OCI-LY1 (cell line): ENCODE results near the gene SLC19A1.
A peak's percentile ranks its signal among the peaks of the same experiment; 100 is the strongest.

Experiments used
- H2AFZ ChIP-seq: fragments of 200-600 bp; sonication (generic), shearing (Covaris generic); 2 replicates; pipeline ENCODE4 v1.6.0; 2014; ENCODE audit warnings: antibody characterized with exemption, mild to moderate bottlenecking, low read length
- H3F3A ChIP-seq: fragments of 200-600 bp; sonication (generic), shearing (Covaris generic); 2 replicates; pipeline ENCODE4 v1.6.0; 2014; ENCODE audit warnings: mild to moderate bottlenecking, antibody characterized with exemption, low read length, moderate library complexity; ENCODE audit not compliant: insufficient read depth
- H3K27ac ChIP-seq: fragments of 200-600 bp; sonication (generic); 2 replicates; pipeline ENCODE4 v1.5.1; 2014; ENCODE audit warnings: low read length, mixed run types, mild to moderate bottlenecking, low read depth; ENCODE audit not compliant: poor library complexity, severe bottlenecking
- H3K27me3 ChIP-seq: fragments of 200-600 bp; sonication (generic); 2 replicates; pipeline ENCODE4 v1.6.0; 2014; ENCODE audit warnings: antibody characterized with exemption, mild to moderate bottlenecking, low read length, moderate library complexity; ENCODE audit not compliant: insufficient read depth
- H3K36me3 ChIP-seq: fragments of 200-600 bp; sonication (generic); 2 replicates; pipeline ENCODE4 v1.6.1; 2014; ENCODE audit warnings: mild to moderate bottlenecking, antibody characterized with exemption, low read length, moderate library complexity, mixed read lengths; ENCODE audit not compliant: insufficient read depth
- H3K4me1 ChIP-seq: fragments of 200-600 bp; sonication (generic); 2 replicates; pipeline ENCODE4 v1.5.1; 2014; ENCODE audit warnings: mild to moderate bottlenecking, low read length, moderate library complexity; ENCODE audit not compliant: insufficient read depth, severe bottlenecking
- H3K4me2 ChIP-seq: fragments of 200-600 bp; sonication (generic), shearing (Covaris generic); 2 replicates; pipeline ENCODE4 v1.6.1; 2014; ENCODE audit warnings: low read length
- H3K4me3 ChIP-seq: fragments of 200-600 bp; sonication (generic); 2 replicates; pipeline ENCODE4 v1.5.1; 2014; ENCODE audit warnings: low read length, low read depth, mild to moderate bottlenecking, mixed read lengths; ENCODE audit not compliant: poor library complexity, severe bottlenecking
- H3K79me2 ChIP-seq: fragments of 200-600 bp; shearing (Covaris generic); 2 replicates; pipeline ENCODE4 v1.6.1; 2016; ENCODE audit warnings: mixed run types, low read length, mixed read lengths; ENCODE audit not compliant: insufficient read depth
- H3K9ac ChIP-seq: fragments of 200-600 bp; sonication (generic), shearing (Covaris generic); 2 replicates; pipeline ENCODE4 v1.6.1; 2014; ENCODE audit warnings: mild to moderate bottlenecking, low read length, mixed read lengths
- H3K9me2 ChIP-seq: fragments of 200-600 bp; sonication (generic), shearing (Covaris generic); 2 replicates; pipeline ENCODE4 v1.6.1; 2014; ENCODE audit warnings: low read depth, mild to moderate bottlenecking, low read length, mixed read lengths
- H3K9me3 ChIP-seq: fragments of 200-600 bp; shearing (Covaris generic); 2 replicates; pipeline ENCODE4 v1.6.1; 2014; ENCODE audit warnings: low read length, mixed read lengths
- H4K20me1 ChIP-seq: fragments of 200-600 bp; sonication (generic), shearing (Covaris generic); 2 replicates; pipeline ENCODE4 v1.6.0; 2016; ENCODE audit warnings: mild to moderate bottlenecking, low read length; ENCODE audit not compliant: insufficient read depth
- CTCF ChIP-seq: fragments of 200-600 bp; sonication (generic), shearing (Covaris generic); IDR thresholded peaks from 2 replicates; pipeline ENCODE4 v1.5.1; 2017; ENCODE audit warnings: mild to moderate bottlenecking, antibody characterized with exemption, low read length, moderate library complexity, mixed read lengths
- EZH2 ChIP-seq: fragments of 200-600 bp; sonication (generic), shearing (Covaris generic); IDR thresholded peaks from 2 replicates; pipeline ENCODE4 v1.8.0; 2017; ENCODE audit warnings: borderline replicate concordance, mixed run types, mild to moderate bottlenecking, antibody characterized with exemption, low read length, moderate library complexity, mixed read lengths

The SLC19A1 gene

DNA sequence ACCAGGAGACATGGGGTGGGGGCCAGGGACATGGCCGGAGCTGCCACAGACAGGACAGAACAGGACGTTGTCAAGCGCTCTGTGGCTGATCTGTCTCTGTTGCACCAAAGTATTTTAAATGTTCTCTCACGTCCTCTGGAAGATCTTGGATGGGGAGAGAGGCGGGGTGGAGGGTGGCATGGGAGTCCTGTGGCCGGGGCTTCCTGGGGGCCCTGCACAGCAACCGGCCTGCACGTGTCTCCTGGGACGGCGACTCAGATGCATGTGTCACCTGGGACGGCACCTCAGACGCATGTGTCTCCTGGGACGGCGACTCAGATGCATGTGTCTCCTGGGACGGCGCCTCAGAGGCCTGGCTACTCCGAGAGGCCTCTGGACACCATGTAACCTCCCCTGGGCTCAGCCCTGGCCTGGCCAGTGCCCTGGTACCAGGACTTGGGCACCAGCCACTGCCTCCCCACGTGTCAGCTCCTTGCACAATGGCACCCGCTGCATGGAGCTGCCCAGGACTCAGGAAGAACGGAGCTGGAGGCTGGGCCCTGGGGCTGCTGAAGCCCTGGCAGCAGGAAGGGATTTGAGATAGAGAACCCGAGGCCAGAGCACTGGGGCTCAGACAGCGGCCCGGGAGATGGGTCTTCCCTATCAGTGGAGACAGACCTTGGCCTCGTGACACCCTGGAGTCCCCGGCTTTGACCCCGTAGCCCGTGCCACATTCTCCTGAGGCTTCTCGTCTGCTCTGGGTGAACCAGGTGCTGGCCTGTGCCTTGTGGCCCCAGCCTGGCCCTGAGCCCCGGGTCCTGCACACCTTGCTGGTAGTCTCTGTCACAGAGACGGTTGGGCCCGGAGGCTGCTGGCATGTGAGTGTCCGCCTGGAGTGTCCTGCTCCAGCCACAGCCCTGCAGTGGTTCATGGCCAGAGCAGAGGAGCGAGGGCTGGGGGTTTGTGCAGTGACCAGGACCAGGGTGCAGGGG is 14.7 kb upstream of the SLC19A1 start:
- no peaks in the 10 kb centered on the region for H3K36me3 ChIP-seq
- no peak overlapping the region for H3K27ac ChIP-seq
- TF ChIP-seq CTCF = no peak
- no peak for TF ChIP-seq EZH2
- peaks cover 4% of the 10 kb centered on the region for H3K4me1 ChIP-seq
- no peaks in the 10 kb centered on the region for H3K9me2 ChIP-seq
- no peaks in the 10 kb centered on the region for H3K79me2 ChIP-seq
- no peak overlapping the region for H3K9ac ChIP-seq
- no peak overlapping the region for H2AFZ ChIP-seq
- no peaks in the 10 kb centered on the region for H3F3A ChIP-seq
- H3K4me3 ChIP-seq = no peak overlapping the region
- no peaks in the 10 kb centered on the region for H3K27me3 ChIP-seq
- no peaks in the 10 kb centered on the region for H3K9me3 ChIP-seq
- no peak overlapping the region for H3K4me2 ChIP-seq
- no peaks in the 10 kb centered on the region for H4K20me1 ChIP-seq

DNA sequence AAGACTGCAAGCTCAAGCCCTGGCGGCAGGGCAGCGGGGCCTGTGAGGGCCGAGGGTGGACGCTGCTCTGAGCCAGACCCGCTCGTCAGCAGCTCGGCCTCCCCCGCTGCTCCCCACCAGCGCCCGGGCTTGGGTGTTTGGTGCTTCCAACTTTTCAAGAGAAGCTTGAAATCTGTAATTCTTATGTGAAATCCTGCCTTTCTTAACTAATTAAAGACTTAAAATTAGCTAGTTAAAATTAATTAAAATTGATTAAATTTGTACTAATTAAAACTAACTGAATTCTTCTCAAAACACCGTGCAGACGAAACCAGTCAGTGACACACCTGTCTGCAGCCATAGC is 14.0 kb upstream of the SLC19A1 start:
- Histone ChIP-seq H3K4me3 (no peak overlapping the region), H3F3A (no peaks in the 10 kb centered on the region), H3K36me3 (no peaks in the 10 kb centered on the region), H2AFZ (no peak overlapping the region), H3K27me3 (no peaks in the 10 kb centered on the region), H3K27ac (no peak overlapping the region), H3K79me2 (no peaks in the 10 kb centered on the region), H3K4me2 (no peak overlapping the region), H3K9ac (no peak overlapping the region), H3K9me3 (no peaks in the 10 kb centered on the region), H3K4me1 (peaks cover 4% of the 10 kb centered on the region), H4K20me1 (no peaks in the 10 kb centered on the region), H3K9me2 (no peaks in the 10 kb centered on the region)
- TF ChIP-seq EZH2 (no peak), CTCF (no peak)

DNA sequence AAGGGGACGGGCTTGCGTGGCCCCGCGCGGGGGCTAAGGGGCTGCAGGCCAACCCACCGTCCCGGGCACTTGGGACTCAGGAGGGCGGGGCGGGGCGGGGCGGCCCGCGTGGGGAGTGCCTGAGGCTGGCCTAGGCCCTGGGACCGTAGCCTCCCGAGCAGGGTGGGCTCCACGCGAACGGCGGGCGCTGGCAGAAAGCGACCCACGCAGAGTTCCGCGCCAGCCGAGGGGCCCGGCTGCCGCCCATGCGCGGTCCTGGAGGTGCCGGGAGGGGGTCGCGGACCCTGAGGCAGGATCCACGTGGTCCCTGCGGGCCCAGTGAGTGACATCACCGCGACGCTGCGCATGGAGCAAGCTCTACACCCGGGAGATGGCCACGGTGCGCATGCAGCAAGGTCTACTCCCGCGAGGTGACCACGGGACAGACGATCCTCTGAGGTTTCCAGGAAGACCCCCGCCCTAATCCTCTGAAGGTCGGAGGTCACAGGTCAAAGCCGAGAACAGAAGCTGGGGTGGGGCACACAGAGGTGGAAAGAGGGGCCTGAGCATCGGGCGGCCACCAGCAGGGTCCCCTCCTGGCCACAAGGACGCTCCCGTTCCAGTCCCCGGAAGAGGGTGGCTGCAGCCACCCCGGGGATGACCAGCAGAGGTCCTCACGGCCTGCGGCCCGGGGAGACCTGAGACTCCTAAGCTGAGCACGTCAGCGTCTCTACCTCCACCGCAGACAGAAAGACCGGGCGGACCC is 13.5 kb upstream of the SLC19A1 start:
- no peak for TF ChIP-seq CTCF
- no peak for TF ChIP-seq EZH2
- H3K27ac ChIP-seq = no peak overlapping the region
- no peaks in the 10 kb centered on the region for H3K79me2 ChIP-seq
- H3K27me3 ChIP-seq = no peaks in the 10 kb centered on the region
- peak overlapping the region; percentile 16; the same call in 1 of the 2 replicates for H3K4me2 ChIP-seq
- no peaks in the 10 kb centered on the region for H3F3A ChIP-seq
- H3K9me2 ChIP-seq = no peaks in the 10 kb centered on the region
- no peaks in the 10 kb centered on the region for H4K20me1 ChIP-seq
- peaks cover 4% of the 10 kb centered on the region for H3K4me1 ChIP-seq
- no peak overlapping the region for H2AFZ ChIP-seq
- no peaks in the 10 kb centered on the region for H3K36me3 ChIP-seq
- H3K9me3 ChIP-seq = no peaks in the 10 kb centered on the region
- no peak overlapping the region for H3K9ac ChIP-seq
- no peak overlapping the region for H3K4me3 ChIP-seq
